NCI-H1436 (cell line): ENCODE results near the gene ARMC9.
A peak's percentile ranks its signal among the peaks of the same experiment; 100 is the strongest.
"Not testable (repeated sequence)": the region's sequence is repeated elsewhere in the genome, so short reads cannot be mapped to it uniquely, and the experiment has no call there.

Experiments used
- DNase-seq: peaks from one replicate; lab custom pipeline; 2025; lab: John Stamatoyannopoulos, UW

The ARMC9 gene

DNA sequence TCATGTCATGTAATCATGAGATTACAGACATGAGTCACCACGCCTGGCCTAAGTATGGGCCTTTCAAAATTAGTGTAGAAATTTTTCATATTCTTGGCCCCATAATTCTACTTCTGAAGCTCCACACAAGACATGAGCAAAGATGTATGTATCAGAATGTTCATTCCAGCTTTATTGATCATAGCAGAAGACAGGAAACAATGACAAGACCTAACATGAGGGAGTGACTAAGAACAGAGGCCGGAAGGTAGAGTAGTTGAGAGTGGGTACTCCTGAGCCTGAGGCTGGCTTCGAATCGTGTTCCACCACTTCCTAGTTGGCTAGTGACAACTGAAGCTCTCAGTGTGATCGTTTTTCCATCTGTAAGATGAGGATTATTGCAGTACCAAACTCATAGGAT, 89.3 kb downstream of the ARMC9 start:
- DNase-seq: no peak

DNA sequence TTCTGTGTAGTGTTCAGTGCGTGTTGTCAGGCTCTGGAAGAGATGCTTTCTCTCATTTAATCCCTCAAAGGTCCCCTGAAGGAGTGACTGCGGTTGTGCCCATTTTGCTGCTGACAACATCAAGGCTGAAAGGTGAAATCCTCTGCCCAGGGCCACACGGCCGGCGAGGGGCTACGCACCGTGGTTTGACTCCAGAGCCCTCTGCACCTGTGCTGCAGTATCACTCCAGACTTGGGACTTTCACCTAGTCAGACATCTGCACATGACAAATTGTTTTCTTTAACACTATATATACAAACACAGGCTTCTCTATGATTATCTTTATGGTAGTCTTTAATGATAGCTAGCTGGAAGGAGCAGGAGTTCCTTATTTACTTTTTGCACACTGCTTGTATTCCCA, 90.2 kb downstream of the ARMC9 start:
- no peak for DNase-seq

DNA sequence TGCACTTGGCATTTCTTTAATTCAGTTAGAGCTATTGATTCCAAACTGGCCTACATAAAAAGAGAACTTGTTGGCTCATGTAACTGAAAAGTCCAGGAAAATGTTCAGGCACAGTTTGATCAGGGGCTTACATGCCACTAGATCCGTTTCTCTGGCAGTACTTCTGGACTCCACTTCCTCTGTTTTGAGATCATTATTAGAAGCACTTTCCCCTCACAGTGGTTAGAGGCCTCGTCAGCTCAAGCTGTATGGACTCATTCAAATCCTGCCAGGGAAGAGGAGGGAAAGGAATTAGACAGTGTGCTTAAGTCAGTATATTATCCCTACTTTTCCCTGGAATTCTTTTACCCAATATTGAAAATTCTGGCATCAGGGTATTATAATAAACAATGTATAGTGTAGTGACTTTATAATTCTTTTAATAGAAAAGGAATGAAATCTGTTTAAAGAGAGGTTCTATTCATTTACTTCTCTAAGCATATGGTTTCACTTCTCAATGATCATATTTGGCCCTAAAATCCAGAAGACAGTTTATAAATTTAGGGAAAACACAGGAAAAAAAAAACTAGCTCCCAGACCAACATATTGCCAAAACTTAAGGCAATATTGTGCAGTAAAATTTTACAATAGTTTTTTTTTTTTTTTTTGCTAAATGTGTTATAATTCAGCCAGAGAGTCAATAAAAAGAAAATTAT, 92.0 kb downstream of the ARMC9 start:
- DNase-seq: no peak

DNA sequence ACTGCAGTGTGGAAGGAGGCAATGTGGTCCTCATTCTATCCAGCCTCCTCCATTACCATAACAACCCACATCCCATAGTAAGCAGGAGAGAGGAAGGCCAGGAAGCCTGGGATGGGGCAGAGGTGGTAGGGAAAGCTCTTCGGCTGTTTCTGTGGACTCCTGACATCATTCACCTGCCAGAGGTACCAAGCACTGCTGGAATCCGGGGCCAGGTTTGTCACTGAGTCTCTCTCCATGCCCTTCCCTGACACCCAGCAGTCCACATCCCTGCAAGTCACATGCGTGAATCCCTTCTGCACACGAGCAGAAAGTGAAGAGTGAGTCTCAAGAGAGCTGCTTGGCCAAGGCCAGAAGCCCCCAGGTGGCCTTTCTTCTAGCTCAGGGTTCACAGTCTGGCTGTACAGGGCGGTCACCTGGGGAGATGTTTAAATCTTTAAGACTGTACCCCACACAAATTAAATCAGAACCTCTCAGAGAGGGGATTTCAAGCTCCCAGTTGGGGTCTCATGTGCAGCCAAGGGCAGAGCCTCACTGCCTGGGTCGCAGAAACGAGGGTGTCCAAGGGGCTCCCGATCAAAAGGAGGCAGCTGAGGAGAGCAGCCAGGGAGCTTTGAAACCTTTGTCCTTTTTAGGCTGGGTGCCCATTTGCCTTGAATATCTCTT, 94.2 kb downstream of the ARMC9 start:
- DNase-seq: no peak

DNA sequence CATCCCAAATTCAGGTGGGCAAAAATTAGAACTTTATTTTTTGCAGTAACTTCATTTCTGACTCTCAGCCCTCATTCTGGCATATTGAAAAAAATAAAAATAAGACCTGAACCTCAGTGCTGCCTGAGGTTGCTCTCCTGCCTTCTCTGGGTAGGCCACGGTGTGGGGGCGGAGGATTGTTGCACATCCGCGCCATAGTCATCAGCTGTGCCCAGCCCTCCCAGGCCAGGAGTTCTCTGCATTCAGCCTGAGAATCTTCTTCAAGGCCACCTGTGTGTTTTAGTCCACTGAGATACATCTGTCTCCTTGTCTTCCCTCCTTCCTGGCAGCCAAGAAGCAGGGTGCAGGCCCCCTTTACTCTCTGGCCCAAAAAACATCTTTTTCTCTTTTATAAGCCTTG, 94.7 kb downstream of the ARMC9 start:
- DNase-seq: no peak

DNA sequence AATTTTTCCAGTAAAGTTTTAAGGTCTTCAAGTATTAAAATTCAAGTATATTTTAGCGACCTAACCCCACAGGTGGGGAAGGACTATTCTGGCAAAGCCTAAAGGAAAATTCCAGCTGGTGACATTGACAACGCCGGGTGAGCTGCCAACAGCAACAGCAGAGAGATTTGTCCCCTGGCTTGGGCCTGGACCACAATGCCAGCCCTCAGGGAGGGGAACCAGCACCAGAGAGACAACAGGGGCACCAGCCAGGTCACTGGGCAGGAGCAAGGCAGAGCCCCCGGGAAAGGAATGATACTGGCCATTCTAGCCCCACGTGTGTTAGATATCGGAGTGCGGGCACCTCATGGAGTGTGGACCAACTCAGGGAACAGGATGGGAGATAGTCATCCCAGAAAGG, 95.7 kb downstream of the ARMC9 start:
- no peak for DNase-seq

DNA sequence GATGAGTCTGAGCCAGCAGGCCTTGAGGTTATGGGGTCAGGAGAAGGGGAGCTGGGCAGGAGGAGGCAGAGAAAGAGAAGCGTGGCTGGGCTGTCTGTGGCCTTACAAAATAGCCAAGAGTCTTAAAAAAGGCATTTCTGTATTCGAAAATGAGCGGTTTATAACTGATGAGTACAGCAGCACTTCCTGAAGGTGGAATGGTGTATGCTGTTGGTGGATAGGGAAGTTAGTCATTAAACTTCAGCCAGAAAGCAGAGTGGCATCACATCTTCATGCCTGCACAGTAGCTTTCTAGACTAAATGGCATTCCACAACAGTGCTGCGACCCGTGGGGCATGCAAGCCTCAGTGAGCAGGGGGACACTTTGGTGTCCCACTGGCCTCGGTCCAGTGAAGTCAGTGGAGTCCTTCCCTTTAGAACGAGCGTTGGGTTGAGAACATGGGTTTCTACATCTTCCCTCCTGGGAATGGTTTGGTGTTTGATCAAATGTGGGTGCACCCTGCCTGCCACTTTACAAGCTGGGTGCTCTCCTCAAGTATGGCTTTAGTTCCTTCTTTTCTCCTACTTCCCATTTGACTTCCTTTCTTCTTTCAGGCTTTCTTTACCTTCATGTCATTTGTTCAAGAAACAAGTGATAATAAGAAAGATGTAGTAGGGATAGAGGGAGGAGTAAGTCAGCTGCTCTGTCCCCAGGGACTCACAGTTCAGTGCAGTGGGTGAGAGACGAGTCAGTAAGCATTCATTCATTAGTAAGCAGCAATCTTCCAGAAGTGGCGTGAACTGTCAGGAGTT, 96.3 kb downstream of the ARMC9 start:
- DNase-seq: no peak

DNA sequence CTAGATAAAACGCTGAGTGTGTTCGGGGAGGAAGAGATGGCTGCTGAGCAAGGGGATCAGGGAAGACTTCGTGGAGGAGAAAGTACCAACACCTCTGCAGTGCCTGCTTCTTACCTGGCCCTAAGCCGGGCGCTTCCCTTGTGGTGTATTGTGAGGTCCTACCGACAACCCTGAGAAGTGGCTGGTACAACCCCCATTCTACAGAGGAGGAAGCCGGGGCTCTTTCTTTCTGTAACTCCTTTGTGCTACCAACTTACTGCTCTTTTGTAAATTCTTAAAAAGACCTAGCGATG, 96.9 kb downstream of the ARMC9 start:
- no peak for DNase-seq

DNA sequence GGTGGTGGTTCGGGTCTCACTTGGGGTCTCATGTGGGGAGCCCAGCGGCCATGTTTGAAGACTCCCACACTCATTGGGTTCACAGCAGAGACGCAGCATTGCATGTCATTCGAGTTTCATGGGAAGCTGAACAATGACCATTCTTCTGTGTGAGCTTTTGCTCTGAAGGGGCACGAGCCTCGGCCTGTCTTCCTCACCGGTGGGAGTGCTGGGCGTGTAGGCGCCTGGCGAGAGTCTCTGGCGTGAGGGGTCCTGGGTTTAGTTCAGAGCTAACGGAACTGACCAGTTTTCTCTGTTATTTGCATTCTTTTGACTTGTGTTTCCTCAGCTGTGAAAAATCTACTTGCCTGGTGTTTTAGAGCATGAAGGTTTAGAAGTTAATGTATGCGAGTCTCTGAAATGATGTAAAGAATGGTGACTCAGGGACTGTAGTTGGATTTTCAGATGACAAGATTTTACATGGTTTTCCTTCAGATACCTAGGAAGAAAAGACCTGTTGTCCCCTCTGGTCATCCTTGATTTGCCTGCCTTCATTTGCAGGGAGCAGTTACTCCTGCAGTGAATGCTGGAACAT, 98.1 kb downstream of the ARMC9 start:
- DNase-seq: no peak

DNA sequence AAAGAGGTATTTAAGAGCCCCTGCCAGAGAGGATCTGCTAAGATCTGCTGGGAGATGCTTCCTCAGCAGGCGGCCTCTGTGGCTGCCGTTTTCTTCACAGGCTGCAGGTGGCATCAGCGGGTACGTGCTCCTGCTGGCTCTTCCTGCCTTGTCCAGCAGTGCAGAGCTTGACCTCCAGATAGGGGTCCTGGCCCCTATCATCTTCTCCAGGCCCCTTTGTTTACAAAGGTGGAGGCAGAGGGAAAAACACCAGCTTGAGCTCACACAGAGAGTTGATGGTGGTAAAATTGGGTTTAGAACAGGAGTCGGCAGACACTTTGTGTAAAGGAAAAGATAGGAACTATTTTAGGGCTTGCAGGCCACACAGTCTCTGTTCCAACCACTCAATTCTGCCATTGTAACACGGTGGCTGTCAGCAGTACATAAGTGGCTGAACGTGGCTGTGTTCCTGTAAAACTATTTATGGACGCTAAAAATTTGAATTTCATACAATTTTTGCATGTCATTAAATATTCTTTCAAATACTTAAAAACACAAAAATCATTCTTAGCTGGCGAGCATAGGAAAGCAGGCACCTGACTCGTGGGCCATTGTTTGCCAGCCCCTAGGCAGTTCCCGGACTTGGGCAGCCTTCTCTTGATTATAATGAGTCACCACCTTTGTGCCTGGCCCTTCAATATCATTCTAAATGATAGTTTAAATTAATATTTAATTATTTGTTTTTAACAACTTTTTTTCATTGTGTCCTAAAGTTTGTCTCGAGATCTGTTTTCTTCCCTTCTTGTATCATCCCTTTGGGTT, 98.9 kb downstream of the ARMC9 start:
- DNase-seq: peak; percentile 3

DNA sequence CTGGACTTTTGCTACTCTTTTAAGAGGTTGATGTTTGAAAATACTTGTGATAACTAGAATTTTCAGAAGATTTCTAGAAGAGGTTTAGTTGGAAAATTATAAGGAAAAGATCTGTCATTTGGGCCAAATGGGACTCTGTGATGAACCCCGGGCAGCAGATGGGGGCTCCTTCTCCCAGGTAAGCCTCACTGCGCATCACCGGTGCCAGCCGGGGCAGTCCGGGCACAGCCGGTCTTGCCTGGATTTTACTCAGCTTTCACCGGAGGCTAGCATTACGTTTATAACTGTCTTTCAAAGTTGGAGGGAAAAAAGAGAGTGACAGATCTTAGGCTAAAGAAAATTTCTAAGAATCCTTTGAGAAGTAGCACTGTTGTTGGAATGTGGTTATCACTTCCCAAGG, 99.7 kb downstream of the ARMC9 start:
- DNase-seq: no peak

DNA sequence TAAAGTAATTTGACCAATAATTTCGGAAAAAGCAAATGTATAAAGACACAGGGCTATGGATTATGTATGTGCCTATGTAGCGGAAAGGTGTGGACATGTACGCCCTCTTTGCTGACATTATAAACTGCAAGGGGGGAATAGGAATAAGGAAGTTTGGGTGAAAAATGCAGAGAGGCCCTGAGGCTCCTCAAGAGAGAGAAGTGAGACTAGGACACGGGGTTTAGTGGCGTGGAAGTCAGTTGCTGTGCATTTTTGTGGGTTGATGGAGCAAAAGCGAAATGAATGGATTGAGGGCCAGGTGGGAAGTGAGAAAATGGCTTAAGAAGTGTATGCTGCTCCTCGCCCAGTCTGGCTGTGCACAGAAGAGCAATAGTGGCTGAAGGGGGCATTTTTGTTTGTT, 100.8 kb downstream of the ARMC9 start:
- DNase-seq: no peak

DNA sequence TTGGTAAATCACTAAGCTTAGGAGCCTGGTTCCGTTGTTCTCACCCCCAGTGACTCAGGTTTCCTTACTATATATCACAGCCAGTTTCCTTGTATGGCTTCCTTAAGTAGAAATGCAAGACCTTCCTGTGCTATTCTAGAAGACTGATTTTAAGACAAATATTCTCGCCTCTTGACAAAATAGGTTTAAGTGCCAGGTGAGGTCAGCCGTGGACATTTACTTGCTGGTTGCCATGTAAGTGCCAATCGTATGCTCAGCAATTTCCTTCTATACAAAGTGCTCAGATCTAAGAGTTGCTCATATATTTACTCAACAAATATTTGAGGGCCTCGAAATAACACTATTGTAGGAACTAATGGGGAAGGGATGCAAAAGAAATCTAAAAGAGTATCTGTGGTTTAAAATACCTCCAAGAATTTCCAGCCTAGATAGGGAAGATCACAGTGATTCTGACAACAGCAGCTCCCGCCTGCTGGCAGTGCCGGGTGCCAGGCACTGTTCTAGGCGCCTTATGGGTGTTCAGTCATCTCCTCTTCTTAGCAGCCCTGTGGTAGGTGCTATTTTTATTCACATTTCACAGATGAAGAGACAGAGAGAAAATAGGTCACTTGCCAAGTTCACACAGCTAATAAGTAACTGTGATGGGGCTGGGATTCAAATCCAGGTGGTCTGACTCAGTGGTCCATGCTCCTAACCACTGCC, 101.7 kb downstream of the ARMC9 start:
- no peak for DNase-seq

DNA sequence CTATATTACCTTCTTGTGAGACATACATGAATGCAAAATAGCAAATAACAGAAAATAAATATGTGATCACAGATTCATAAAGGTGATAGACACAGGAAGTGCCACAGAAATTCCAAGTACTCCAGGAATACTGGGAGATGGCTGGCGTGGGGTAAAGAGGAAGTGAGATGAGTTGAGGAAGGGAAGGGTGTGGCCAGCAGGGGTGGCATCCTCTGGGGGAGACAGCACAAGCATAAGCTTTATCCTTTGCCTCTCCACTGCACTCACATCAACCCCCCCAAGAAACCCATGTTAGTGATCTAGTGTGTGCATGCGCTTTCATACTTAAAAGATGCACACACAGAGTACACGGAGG, 102.3 kb downstream of the ARMC9 start:
- no peak for DNase-seq

DNA sequence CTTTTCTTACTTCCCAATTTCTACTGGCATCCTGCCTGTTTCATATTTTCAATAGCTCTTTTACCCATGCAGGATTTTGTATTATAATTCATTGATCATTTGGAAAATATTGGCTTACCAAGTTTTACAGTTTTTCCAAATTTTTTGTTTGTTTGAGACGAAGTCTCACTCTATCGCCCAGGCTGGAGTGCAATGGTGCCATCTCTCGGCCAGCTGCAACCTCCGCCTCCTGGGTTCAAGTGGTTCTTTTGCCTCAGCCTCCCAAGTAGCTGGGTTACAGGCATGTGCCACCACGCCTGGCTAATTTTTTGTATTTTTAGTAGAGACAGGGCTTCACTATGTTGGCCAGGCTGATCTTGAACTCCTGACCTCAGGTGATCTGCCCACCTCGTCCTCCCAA, 105.8 kb downstream of the ARMC9 start:
- DNase-seq: not testable (repeated sequence)

DNA sequence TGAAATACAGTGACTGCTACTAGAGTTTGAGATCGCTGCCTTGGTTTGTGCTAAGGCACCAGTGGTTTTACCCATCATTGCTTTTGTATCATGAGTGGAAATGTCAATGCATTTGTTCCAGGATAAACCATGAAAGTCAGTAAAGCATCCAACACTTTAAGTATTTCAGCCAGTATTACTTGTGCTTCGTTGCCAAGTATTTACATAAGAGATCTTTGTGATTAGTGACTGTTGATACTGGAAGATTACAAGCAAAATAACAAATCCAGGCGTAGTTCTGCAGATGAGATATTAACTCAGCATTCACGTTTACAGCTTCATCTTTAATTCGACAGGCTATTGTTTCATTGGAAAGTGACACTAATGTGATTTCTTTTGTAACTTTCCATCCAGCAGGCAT, 106.8 kb downstream of the ARMC9 start:
- no peak for DNase-seq

DNA sequence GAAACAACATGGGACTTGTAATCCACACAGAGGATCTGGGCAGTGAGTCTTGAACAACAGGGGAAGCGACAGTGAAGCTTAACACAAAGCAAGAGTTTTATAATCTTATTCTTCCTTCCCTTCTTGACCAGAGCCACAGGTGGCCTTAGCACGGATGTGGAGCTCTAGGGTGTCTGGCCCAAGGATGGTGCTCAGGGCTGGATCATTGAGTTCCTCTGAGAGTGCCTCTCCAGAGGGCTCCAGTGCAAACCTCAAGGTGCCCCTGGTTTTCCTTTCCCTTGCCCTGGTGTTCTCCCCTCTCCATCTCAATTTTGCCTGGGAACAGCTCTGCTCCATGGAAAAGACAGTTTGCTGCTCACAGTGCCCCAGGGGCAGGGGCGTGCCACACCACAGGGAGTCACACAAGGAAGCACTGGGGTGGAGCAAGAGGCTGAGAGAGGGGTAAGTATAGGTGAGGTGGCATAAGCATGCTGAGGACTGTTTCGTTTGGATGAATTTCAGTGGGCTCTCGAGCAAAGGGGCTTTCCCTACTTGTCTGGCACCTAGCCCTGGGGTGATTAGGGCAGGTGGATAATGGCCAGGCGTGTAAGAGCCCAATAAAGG, 108.5 kb downstream of the ARMC9 start:
- DNase-seq: no peak

DNA sequence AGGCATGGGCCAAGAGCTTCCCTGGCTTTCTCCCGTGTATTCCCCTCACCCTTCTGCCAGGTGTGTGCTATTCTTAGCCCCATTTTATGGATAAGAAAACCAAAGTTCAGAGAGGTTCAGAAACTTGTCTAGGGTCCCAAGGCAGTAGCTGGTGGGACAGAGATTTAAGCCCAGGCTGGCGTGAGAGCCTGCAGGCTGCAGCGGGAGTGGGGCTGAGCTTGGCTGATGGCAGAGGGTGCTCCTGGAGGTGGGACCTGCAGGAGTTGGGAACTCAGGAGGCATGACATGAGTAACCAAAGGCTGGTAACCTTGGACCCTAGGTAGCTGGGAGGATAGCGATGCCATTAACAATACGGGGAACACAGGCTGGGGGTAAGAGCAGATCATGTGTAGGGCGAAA, 109.8 kb downstream of the ARMC9 start:
- no peak for DNase-seq

DNA sequence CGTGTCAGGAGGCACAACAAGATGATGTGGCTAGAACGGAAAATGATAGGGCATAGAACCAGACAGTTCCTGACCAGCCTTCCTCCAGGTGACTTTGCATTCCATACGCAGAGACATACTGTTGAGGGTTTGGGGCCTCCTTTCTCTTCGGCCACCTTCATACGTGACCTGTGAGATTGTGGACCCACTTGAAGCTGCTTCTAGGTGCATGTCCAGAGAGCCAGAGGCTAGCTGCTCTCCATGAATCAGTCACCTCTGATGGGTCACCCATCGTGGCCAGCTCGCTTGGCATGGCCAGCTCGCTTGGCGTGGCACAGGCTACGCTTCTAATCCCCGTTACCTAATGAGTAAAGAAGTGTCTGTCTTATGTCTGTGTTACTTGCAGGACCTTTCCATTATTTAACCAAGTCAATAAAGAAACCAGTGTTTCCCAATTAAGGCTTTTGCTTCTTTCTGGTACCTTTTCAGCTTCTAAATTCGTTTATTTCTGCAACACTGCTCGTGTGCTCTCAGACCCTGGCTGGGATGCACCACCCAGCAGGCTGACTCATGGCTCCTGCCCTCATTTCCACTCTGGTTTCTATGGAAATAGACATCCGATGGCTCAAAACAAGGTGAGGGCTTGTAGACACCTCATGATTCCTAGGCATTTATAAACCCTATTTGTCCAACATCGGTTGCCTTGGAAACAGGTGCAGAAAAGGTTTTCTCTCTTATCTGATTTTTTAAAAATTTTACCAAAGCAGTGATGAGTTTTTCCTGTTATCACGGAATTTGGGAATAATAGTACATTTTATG, 110.4 kb downstream of the ARMC9 start:
- no peak for DNase-seq

DNA sequence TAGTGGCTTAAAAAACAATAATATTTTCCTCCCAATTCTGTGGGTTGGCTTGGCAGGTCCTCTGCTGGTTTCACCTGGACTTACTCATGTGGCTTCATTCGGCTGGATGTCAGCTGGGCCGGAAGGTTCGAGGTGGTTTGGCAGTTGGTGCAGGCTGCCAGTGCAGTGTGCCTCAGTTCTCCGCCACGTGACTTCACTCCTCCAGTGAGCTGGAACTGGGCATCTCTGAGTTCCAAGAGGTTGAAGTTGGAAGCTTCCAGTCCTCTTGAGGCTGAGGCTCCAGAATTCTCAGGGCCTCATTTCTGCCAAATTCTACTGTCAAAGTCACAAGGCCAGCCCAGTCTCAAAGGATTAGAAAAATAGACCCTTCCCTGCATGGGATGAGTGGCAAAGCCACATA, 113.6 kb downstream of the ARMC9 start:
- no peak for DNase-seq

DNA sequence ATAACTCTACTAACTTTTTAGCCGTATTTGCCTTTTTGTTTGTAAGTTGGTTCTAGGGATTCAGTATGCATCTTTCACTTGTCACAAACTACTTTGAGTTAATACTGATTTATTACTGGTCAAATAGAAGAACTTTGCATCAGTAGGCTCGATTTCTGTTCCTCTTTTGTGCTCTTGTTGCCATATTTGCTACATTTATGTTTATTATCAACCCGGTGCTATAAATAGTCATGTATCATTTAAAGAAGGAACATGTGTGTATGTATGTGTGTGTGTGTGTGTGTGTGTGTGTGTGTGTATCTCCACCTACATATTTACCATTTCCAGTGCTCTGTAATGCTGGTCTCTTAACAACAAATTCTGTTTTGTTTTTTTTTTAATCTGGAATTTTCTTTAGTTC, 117.5 kb downstream of the ARMC9 start:
- DNase-seq: no peak
